Liver (tissue), 9 donors: ENCODE measurements around the gene PAX7. TPM values are rescaled to one million over a fixed set of nuclear protein-coding genes. Genes with fewer than 3 reads are reported as not detected.

Experiments
- DNase-seq: peaks from one replicate; pipeline ENCODE4 v3.0.0-alpha.2; 2017; ENCODE audit warnings: low spot score
- H3K27ac ChIP-seq, 2 donors: one replicate each; pipeline ENCODE4 v1.7.0; 2013; ENCODE audit warnings: inconsistent platforms in 2 of 2, low read length in 2 of 2, control low read depth in 1 of 2, low read depth in 1 of 2, mild to moderate bottlenecking in 1 of 2
- H3K27me3 ChIP-seq, 4 donors: one replicate each; pipeline versions ENCODE4 v1.6.1 to v1.7.0; 2013; ENCODE audit warnings: low read length in 3 of 4, inconsistent platforms in 1 of 4, mild to moderate bottlenecking in 1 of 4, moderate library complexity in 1 of 4; ENCODE audit not compliant: control insufficient read depth in 4 of 4, insufficient read depth in 4 of 4
- H3K36me3 ChIP-seq, 4 donors: one replicate each; pipeline versions ENCODE4 v1.6.1 to v1.7.0; 2013; ENCODE audit warnings: low read length in 3 of 4, mild to moderate bottlenecking in 3 of 4, low read depth in 1 of 4, moderate library complexity in 1 of 4; ENCODE audit not compliant: control insufficient read depth in 4 of 4, insufficient read depth in 3 of 4
- H3K4me1 ChIP-seq, 4 donors: one replicate each; pipeline versions ENCODE4 v1.6.1 to v1.7.0; 2013; ENCODE audit warnings: low read length in 3 of 4, mild to moderate bottlenecking in 3 of 4, moderate library complexity in 1 of 4; ENCODE audit not compliant: control insufficient read depth in 4 of 4, insufficient read depth in 4 of 4
- H3K4me3 ChIP-seq, 3 donors: one replicate each; pipeline versions ENCODE4 v1.6.1 to v1.7.0; 2013; ENCODE audit warnings: low read length in 3 of 3, control low read depth in 1 of 3, low read depth in 1 of 3, mild to moderate bottlenecking in 1 of 3
- H3K9ac ChIP-seq, 2 donors: one replicate each; pipeline ENCODE4 v1.7.0; 2013; ENCODE audit warnings: low read length in 2 of 2, mild to moderate bottlenecking in 2 of 2, moderate library complexity in 2 of 2, control low read depth in 1 of 2, low read depth in 1 of 2
- H3K9me3 ChIP-seq, 4 donors: one replicate each; pipeline versions ENCODE4 v1.6.1 to v1.7.0; 2013; ENCODE audit warnings: low read length in 3 of 4; ENCODE audit not compliant: control insufficient read depth in 4 of 4
- ATF3 ChIP-seq: IDR thresholded peaks from 2 replicates; pipeline ENCODE4 v1.6.1; 2016; ENCODE audit warnings: antibody characterized with exemption
- CTCF ChIP-seq: fragments of 150-350 bp; IDR thresholded peaks from 2 replicates; pipeline ENCODE4 v1.5.1; 2017; ENCODE audit warnings: improper control_type of control experiment, low read depth, low read length; ENCODE audit not compliant: missing input control
- EGR1 ChIP-seq, 2 donors: IDR thresholded peaks; 2 replicates each; pipeline ENCODE4 v1.6.1; 2016 to 2018; ENCODE audit warnings: antibody characterized with exemption in 2 of 2, low read depth in 2 of 2
- FOXA1 ChIP-seq: IDR thresholded peaks from 2 replicates; pipeline ENCODE4 v1.6.1; 2016; ENCODE audit warnings: antibody characterized with exemption
- GABPA ChIP-seq, 2 donors: IDR thresholded peaks in 1 of 2; conservative IDR thresholded peaks in 1 of 2; 2 replicates each; pipeline ENCODE4 v1.6.1; 2016; ENCODE audit warnings: antibody characterized with exemption in 2 of 2, mild to moderate bottlenecking in 1 of 2, moderate library complexity in 1 of 2
- HNF4A ChIP-seq, 2 donors: conservative IDR thresholded peaks; 2 replicates each; pipeline ENCODE4 v1.6.1; 2016; ENCODE audit warnings: antibody characterized with exemption in 2 of 2, mild to moderate bottlenecking in 2 of 2
- HNF4G ChIP-seq: IDR thresholded peaks from 2 replicates; pipeline ENCODE4 v1.6.1; 2016; ENCODE audit warnings: antibody characterized with exemption
- JUND ChIP-seq, 2 donors: IDR thresholded peaks; 2 replicates each; pipeline ENCODE4 v1.6.1; 2016; ENCODE audit warnings: antibody characterized with exemption in 2 of 2
- MAX ChIP-seq: IDR thresholded peaks from 2 replicates; pipeline ENCODE4 v1.6.1; 2016; ENCODE audit warnings: antibody characterized with exemption
- NR2F2 ChIP-seq: IDR thresholded peaks from 2 replicates; pipeline ENCODE4 v1.6.1; 2016; ENCODE audit warnings: antibody characterized with exemption
- RAD21 ChIP-seq, 2 donors: IDR thresholded peaks; 2 replicates each; pipeline ENCODE4 v1.6.1; 2016; ENCODE audit warnings: antibody characterized with exemption in 2 of 2, mild to moderate bottlenecking in 2 of 2
- REST ChIP-seq: IDR thresholded peaks from 2 replicates; pipeline ENCODE4 v1.6.1; 2016; ENCODE audit warnings: antibody characterized with exemption, mild to moderate bottlenecking
- RXRA ChIP-seq, 2 donors: IDR thresholded peaks; 2 replicates each; pipeline ENCODE4 v1.6.1; 2017 to 2018; ENCODE audit warnings: antibody characterized with exemption in 2 of 2, mild to moderate bottlenecking in 1 of 2
- SP1 ChIP-seq: IDR thresholded peaks from 2 replicates; pipeline ENCODE4 v1.6.1; 2018; ENCODE audit warnings: antibody characterized with exemption, mild to moderate bottlenecking
- TAF1 ChIP-seq: conservative IDR thresholded peaks from 2 replicates; pipeline ENCODE4 v1.6.1; 2016; ENCODE audit warnings: antibody characterized with exemption, mild to moderate bottlenecking
- YY1 ChIP-seq: IDR thresholded peaks from 2 replicates; pipeline ENCODE4 v1.6.1; 2016; ENCODE audit warnings: antibody characterized with exemption, mild to moderate bottlenecking
- ZBTB33 ChIP-seq: IDR thresholded peaks from 2 replicates; pipeline ENCODE4 v1.6.1; 2016; ENCODE audit warnings: antibody characterized with exemption
- WGBS: extraction: QIAGEN DNeasy Blood & Tissue Kit; methylation state at CpG from one replicate; pipeline ENCODE4 v1.1.7; 2013; 5-methylcytosine and 5-hydroxymethylcytosine counted together
- polyA plus RNA-seq, 2 donors: library from polyadenylated mRNA; stranded (reverse) in 1 of 2; unstranded in 1 of 2; fragments of 200-250 nt in 1 of 2; fragments of >200 nt in 1 of 2; fragmentation: Nextera tagmentation in 1 of 2; extraction: Ambion mirVana in 1 of 2; gene quantifications; one replicate each; pipeline versions ENCODE4 v1.2.1 to v1.2.3, GENCODE V29; 2013 to 2015
- total RNA-seq, 2 donors: library from RNA; depleted of rRNA; stranded (reverse); fragments of >200 nt; gene quantifications; one replicate each; pipeline ENCODE4 v1.2.3, GENCODE V29; 2014
- donor health status: healthy.
- donor health status: healthy.
- donor health status: healthy.
- donor health status: healthy.
- donor health status: healthy.

PAX7 gene
- total and polyA plus RNA-seq, 4 donors, result not detected

GRCh38 chr1:18734001-18734400 is 103.4 kb downstream of the PAX7 start:
- TF ChIP-seq MAX, result no peak
- no peak for TF ChIP-seq SP1
- no peak for TF ChIP-seq TAF1
- TF ChIP-seq ATF3, result no peak
- TF ChIP-seq EGR1 (IDR thresholded peaks at IDR 0.05; ENCODE audit: low read depth in 2 of 2), result no peak
- TF ChIP-seq HNF4A (conservative IDR thresholded peaks at IDR 0.05), result no peak
- TF ChIP-seq YY1, result no peak
- TF ChIP-seq JUND (IDR thresholded peaks at IDR 0.05), result no peak
- TF ChIP-seq RXRA (IDR thresholded peaks at IDR 0.05), result no peak
- TF ChIP-seq REST, result no peak
- TF ChIP-seq ZBTB33, result no peak
- TF ChIP-seq GABPA (IDR thresholded peaks at IDR 0.05 in 1 of 2, conservative IDR thresholded peaks at IDR 0.05 in 1 of 2), result no peak
- no peak for TF ChIP-seq NR2F2
- no peak for TF ChIP-seq RAD21 (IDR thresholded peaks at IDR 0.05)
- no peak for TF ChIP-seq HNF4G
- no peak for TF ChIP-seq CTCF
- TF ChIP-seq FOXA1, result no peak
- no peak overlapping the region for H3K27ac ChIP-seq
- no peak for DNase-seq
- H3K36me3 ChIP-seq, result no peaks in the 10 kb centered on the region
- H3K9me3 ChIP-seq, result no peaks in the 10 kb centered on the region
- H3K4me1 ChIP-seq, result no peaks in the 10 kb centered on the region
- WGBS, result 67% methylated on average over 15 of the region's 15 CpGs
- H3K27me3 ChIP-seq, result no peaks in the 10 kb centered on the region
- no peak overlapping the region for H3K9ac ChIP-seq
- H3K4me3 ChIP-seq, result no peak overlapping the region
